HG03097 (cell line): ENCODE data around the gene SPDYE16.
"Not testable (repeated sequence)": the region's sequence is repeated elsewhere in the genome, so short reads cannot be mapped to it uniquely, and the experiment has no call there.

Experiments used
- ATAC-seq: cut with Tn5 transposase; IDR thresholded peaks from one replicate; pipeline ENCODE4 v1.9.1; 2021; ENCODE audit not compliant: unreplicated experiment, low FRiP score

Gene SPDYE16

DNA sequence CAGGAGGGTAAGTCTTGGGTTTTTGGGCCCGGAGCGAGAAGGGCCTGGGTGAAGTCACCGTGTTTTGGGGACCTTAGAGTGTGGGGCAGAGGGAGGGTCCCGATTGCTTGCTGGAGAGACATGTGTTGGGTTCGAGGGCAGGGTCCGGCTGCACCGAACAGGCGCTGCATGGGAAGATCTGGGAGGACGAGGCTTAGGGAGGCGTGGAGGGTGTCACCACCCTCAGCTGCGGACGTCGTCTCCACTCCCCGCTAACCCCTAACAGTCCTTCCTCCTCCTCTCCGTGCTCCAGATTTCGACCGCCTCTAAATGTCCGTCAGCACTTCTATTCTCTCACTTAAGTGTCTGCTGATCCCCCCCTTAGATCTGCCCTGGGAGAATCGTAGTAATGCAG, 6.8 kb upstream of the SPDYE16 start:
- not testable (repeated sequence) for ATAC-seq

DNA sequence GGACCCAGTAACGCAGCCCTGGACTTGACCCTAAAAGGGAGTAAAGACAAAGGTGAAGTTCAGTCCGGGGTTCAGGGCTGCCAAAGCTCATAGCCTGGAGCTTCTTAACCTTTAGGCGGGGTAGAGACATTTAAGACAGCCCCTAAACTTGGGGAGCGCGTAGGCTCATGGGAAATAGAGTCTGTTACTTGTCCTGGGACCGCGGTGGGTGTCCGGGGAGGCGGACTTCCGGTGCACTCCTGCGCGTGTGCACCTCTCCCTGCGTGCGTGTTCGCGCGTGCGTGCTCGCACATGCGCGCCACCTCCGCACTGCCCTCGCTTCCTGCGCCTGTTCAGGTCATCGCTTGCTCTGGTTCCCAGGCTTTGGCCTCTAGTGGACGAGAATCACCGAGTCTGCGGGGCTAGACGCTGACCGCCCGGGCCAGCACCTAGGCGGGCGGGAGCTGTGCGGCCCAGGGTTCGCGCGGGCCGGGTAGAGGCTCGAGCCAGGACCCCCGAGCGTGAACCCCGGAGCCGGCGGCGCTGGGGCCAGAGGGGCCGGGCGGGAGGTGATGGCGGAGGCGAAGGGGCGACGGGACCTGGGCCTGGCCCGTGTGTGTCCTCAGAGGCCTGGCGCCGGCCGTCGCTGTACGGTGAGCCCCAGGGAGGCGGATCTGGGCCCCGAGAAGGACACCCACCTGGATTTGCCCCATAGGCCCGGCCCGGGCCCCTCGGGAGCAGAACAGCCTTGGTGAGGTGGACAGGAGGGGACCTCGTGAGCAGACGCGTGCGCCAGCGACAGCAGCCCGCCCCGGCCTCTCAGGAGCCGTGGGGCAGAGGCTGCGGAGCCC, 6.1 kb upstream of the SPDYE16 start:
- peak; percentile 99 for ATAC-seq

- not testable (repeated sequence) for ATAC-seq
Observed at GRCh38 chr7:76531643-76532042, 11.5 kb downstream of the SPDYE16 start.

- not testable (repeated sequence) for ATAC-seq
Observed at GRCh38 chr7:76526183-76526582, 16.9 kb downstream of the SPDYE16 start.

GRCh38 chr7:76516932-76517331, 26.2 kb downstream of the SPDYE16 start:
- ATAC-seq, result not testable (repeated sequence)

DNA sequence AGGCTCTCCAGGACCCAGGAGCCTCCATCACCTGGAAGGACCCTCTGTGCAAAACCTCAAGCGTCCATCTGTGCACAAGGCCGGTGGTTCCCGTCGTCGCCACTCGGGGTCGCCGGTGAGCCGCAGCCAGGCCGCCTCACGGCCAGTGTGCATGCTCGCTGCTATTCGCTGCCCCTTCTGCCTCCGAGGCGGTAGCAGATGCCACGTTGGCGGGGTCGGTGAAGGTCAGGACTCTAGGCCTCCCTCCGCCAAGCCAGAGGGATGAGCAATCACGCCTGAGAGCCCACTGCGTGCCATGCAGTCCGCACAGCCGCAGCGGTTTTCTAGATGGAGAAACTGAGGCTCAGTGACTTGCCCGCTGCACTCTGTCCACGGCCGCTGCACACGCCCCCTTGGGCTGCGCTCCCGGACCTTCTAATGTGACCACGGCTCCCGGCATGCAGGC, 27.1 kb downstream of the SPDYE16 start:
- ATAC-seq, result no peak

GRCh38 chr7:76514926-76515771, 27.9 kb downstream of the SPDYE16 start:
- ATAC-seq, result no peak

- ATAC-seq, result no peak
Observed at GRCh38 chr7:76513817-76514799, 29.0 kb downstream of the SPDYE16 start.

DNA sequence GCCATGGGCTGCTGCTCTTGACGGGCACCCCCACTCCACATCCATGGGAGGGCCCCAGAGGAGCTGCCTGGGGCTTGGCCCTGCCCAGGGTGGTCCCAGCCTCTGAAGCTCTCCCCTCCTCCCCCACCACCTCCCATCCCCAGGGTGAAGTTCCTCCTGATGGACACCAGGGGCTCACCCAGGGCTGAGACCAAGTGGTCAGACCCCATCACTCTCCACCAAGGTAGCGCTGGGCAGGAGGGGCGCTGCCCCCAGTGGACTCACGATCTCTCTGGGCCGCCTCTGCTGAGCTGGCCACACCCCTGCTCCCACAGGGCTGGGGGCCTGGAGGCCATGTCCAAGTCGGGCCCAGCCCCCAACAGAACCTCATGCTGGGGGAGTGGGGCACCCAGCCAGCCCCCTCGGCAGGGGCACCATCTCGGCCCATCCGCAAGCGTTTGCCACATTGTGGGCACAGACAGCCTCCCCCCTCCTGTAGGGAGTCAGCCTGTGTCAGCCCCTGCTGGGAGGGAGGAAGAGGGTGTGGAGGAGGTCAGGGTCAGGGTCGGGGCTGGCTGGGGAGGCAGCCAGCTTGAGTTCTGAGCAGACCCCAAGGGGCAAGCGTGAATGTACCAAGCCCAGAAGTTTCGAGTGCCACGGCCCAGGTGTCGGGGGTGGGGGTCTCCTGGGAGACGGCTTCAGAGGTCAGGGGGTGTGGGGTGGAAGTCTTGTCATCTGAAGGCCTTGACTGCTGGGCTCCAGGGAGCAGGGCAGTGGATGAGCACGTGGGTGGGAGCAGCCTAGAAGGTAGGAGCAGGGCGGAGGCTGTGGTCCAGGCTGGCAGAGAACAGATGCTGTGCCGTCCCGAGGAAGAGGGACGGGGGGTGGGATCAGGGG, 29.9 kb downstream of the SPDYE16 start:
- ATAC-seq, result no peak

DNA sequence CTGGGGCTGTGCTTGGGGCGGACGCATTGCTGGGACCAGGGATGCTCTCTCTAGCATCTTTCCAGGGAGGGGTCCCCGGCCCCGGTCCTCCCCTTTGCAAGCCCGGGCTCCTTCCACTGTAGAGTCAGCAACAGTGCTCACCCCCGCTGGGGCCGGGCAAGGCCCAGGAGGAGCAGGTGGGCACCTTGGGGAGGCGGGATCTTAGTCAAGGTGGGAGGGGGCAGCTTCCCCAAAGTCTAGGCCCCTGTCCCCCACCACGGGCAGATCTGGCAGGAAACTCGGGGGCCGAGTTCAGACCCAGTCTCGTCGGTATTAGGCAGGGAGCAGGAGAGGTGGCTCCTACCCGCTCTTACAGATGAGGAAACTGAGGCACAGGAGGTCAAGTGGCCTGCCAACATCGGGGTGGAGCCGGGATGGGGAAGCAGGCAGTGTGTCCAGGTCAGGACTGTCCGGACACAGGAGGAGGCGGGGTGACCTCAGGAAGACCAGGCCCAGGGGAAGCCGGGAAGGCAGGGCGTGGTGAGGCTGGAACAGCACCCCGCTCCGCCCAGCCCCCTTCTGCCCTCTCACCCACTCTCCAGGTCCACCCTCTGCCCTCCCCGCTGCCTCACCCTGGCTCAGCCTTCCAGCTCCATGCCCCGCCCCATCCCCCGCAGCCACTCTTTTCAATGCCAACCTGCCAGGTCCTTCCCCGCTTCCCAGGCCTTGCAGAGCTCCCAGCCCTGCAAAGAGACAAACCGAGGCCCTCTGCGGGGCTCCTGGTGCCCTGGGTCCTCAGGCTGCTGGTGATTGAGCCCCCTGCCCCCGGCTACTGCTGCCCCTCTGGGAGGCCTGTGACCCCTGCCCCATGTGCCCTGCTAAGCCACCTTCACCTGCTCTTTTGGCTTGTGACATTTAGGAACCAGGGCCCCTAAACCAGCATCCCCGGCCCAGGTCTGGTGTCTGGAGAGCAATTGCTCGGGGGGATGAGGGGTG, 30.9 kb downstream of the SPDYE16 start:
- not testable (repeated sequence) for ATAC-seq

DNA sequence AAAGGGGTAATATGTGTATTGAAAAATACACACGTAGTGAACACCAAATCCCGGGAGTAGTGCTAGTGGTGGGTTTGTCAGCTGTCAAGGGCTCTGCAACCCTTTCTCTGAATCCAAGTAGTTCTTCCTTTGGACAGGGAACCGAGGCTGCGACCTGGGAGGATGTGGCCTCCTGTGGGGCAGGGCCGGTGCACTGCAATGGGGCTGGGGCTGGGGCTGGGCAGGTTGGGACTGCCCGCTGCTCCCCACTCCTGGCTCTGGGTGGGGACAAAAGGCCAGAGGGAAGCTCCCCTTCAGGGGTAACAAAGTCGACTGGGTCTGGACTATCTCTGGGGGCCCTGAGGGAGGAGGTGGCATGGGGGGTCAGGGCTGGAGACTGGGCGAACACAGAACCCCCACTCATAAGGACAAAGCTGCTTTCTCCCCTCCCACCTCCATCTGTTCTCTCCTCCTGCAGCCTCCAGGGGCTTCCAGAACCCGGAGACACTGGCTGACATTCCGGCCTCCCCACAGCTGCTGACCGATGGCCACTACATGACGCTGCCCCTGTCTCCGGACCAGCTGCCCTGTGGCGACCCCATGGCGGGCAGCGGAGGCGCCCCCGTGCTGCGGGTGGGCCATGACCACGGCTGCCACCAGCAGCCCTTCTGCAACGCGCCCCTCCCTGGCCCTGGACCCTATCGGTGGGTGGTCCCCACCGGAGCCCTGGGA, 31.7 kb downstream of the SPDYE16 start:
- ATAC-seq, result not testable (repeated sequence)

DNA sequence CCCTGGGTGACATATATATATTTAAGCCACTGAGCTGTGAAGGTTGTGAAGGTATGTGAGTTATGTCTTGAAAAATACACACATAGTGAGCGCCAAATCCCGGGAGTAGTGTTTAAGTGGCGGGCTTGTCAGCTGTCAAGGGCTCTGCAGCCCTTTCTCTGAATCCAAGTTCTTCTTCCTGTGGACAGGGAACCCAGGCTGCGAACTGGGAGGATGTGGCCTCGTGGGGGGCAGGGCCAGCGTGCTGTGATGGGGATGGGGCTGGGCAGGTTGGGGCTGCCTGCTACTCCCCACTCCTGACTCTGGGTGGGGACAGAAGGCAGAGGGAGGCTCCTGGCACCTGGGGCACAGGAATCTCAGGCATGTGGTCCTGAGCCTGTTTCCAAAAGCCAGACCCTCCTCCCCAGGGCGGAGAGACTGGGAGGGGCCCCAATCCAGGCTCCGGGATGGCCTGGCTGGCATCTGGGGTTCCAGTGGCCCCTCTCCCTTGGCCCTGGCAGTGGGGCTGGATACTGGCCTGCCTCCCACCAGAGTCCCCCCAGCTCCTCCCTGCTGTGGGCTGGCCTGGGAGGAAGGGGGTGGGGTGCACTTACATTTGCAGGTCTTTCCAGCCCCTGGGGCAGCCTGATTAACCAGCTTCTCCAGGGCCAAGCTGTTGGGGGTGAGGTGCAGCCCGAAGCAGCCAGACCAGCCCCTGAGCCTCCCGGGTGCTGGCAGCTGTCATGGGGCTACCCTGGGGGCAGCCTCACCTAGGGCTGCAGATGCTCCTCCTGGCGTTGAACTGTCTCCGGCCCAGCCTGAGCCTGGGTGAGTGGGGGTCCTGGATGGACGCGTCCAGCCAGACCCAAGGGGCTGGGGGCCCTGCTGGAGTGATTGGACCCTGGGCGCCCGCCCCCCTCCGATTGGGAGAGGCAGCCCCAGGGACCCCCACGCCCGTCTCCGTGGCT, 32.9 kb downstream of the SPDYE16 start, which contains the start of gene UPK3B:
Gene UPK3B, plus strand, starts transcription at position 622 of the 947 bp plus-strand sequence. Its CDS starts 101 bp downstream, at position 723.
- ATAC-seq, result no peak

- ATAC-seq, result no peak
Observed at GRCh38 chr7:76507723-76508406, 35.2 kb downstream of the SPDYE16 start.

DNA sequence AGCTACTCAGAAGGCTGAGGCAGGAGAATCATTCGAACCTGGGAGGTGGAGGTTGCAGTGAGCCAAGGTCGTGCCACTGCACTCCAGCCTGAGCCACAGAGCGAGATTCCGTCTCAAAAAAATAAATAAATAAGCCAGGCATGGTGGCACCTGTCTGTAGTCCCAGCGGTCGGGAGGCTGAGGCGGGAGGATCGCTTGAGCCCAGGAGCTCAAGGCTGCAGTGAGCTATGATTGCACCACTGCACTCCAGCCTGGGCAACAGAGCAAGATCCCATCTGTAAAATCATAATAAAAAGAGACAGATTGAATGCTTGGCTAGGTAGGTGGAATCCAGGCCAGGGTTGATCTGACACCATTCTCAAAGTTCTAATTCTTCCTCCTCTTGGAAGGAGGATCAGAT, 36.5 kb downstream of the SPDYE16 start:
- not testable (repeated sequence) for ATAC-seq

GRCh38 chr7:76506081-76506440, 37.0 kb downstream of the SPDYE16 start:
- no peak for ATAC-seq
